ENCODE measurements around the gene FCN1.

Gene FCN1

GRCh38 chr9:134918646-134919045 is 934 bp upstream of the FCN1 start:
- Histone ChIP-seq H3K9ac (ENCODE audit: low read depth, low read length) (no peak overlapping the region), H3K27me3 (ENCODE audit: insufficient read depth, low read length) (no peaks in the 10 kb centered on the region), H3K9me3 (ENCODE audit: insufficient read depth, low read depth, low read length) (peaks cover 11% of the 10 kb centered on the region), H3K4me1 (ENCODE audit: insufficient read depth, low read length) (no peaks in the 10 kb centered on the region), H3K4me3 (ENCODE audit: low read length) (no peak overlapping the region), H3K27ac (ENCODE audit: low read length) (no peak overlapping the region), H3K36me3 (ENCODE audit: insufficient read depth, low read depth, low read length) (no peaks in the 10 kb centered on the region)

GRCh38 chr9:134916161-134916665 is 1.5 kb downstream of the FCN1 start:
- H3K27me3 ChIP-seq (ENCODE audit: insufficient read depth, low read length), result no peaks in the 10 kb centered on the region

GRCh38 chr9:134915046-134915985 is 2.4 kb downstream of the FCN1 start:
- Histone ChIP-seq H3K27me3 (ENCODE audit: insufficient read depth, low read length) (no peaks in the 10 kb centered on the region), H3K4me1 (ENCODE audit: insufficient read depth, low read length) (no peaks in the 10 kb centered on the region), H3K36me3 (ENCODE audit: insufficient read depth, low read depth, low read length) (no peaks in the 10 kb centered on the region), H3K4me3 (ENCODE audit: low read length) (no peak overlapping the region), H3K27ac (ENCODE audit: low read length) (no peak overlapping the region), H3K9ac (ENCODE audit: low read depth, low read length) (no peak overlapping the region), H3K9me3 (ENCODE audit: insufficient read depth, low read depth, low read length) (peaks cover 11% of the 10 kb centered on the region)

More at GRCh38 chr9:134916161-134916665, 1.5 kb downstream of the FCN1 start:
- H3K36me3 ChIP-seq (ENCODE audit: insufficient read depth, low read depth, low read length), result no peaks in the 10 kb centered on the region
- H3K9me3 ChIP-seq (ENCODE audit: insufficient read depth, low read depth, low read length), result peaks cover 11% of the 10 kb centered on the region
- no peaks in the 10 kb centered on the region for H3K4me1 ChIP-seq (ENCODE audit: insufficient read depth, low read length)
- H3K27ac ChIP-seq (ENCODE audit: low read length), result no peak overlapping the region
- H3K4me3 ChIP-seq (ENCODE audit: low read length), result no peak overlapping the region
- no peak overlapping the region for H3K9ac ChIP-seq (ENCODE audit: low read depth, low read length)

DNA sequence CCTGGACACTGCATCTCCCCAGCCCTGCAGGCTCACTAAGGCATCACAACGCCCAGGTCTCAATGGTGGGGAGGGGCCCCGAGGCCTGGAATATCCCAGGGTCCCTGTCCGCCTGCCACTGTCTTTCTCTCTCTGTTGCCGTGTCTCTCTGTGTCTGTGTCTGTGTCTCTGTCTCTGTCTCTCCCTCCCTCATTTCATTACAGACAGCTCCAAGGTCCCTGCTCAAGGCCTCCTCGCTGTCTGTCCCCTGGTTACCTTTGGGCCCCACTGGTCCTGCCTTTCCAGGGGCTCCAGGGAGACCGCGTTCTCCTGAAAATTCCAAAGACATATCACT is 3.2 kb downstream of the FCN1 start:
- H3K27me3 ChIP-seq (ENCODE audit: insufficient read depth, low read length), result no peaks in the 10 kb centered on the region
- peaks cover 5% of the 10 kb centered on the region; the same call in 1 of the 2 replicates for H3K9me3 ChIP-seq (ENCODE audit: insufficient read depth, low read depth, low read length)

GRCh38 chr9:134913713-134914500 is 3.8 kb downstream of the FCN1 start:
- no peaks in the 10 kb centered on the region for H3K36me3 ChIP-seq (ENCODE audit: insufficient read depth, low read depth, low read length)
- no peaks in the 10 kb centered on the region for H3K27me3 ChIP-seq (ENCODE audit: insufficient read depth, low read length)
- no peak overlapping the region for H3K9ac ChIP-seq (ENCODE audit: low read depth, low read length)
- H3K4me3 ChIP-seq (ENCODE audit: low read length), result no peak overlapping the region
- no peaks in the 10 kb centered on the region; the same call in 1 of the 2 replicates for H3K9me3 ChIP-seq (ENCODE audit: insufficient read depth, low read depth, low read length)
- H3K27ac ChIP-seq (ENCODE audit: low read length), result no peak overlapping the region
- no peaks in the 10 kb centered on the region for H3K4me1 ChIP-seq (ENCODE audit: insufficient read depth, low read length)

More for the DNA sequence above, 3.2 kb downstream of the FCN1 start:
- H3K9ac ChIP-seq (ENCODE audit: low read depth, low read length), result no peak overlapping the region
- H3K36me3 ChIP-seq (ENCODE audit: insufficient read depth, low read depth, low read length), result no peaks in the 10 kb centered on the region
- no peak overlapping the region for H3K4me3 ChIP-seq (ENCODE audit: low read length)
- H3K27ac ChIP-seq (ENCODE audit: low read length), result no peak overlapping the region
- no peaks in the 10 kb centered on the region for H3K4me1 ChIP-seq (ENCODE audit: insufficient read depth, low read length)

- Histone ChIP-seq H3K9me3 (ENCODE audit: insufficient read depth, low read depth, low read length) (no peaks in the 10 kb centered on the region), H3K9ac (ENCODE audit: low read depth, low read length) (no peak overlapping the region), H3K27me3 (ENCODE audit: insufficient read depth, low read length) (no peaks in the 10 kb centered on the region), H3K36me3 (ENCODE audit: insufficient read depth, low read depth, low read length) (no peaks in the 10 kb centered on the region), H3K27ac (ENCODE audit: low read length) (no peak overlapping the region), H3K4me1 (ENCODE audit: insufficient read depth, low read length) (no peaks in the 10 kb centered on the region), H3K4me3 (ENCODE audit: low read length) (no peak overlapping the region)
These were observed 4.5 kb downstream of the FCN1 start for GRCh38 chr9:134913041-134913712.

- H3K9ac ChIP-seq (ENCODE audit: low read depth, low read length), result no peak overlapping the region
- no peaks in the 10 kb centered on the region for H3K27me3 ChIP-seq (ENCODE audit: insufficient read depth, low read length)
- H3K27ac ChIP-seq (ENCODE audit: low read length), result no peak overlapping the region
These were observed 5.4 kb downstream of the FCN1 start for GRCh38 chr9:134912126-134912840.

GRCh38 chr9:134909511-134910481 is 7.9 kb downstream of the FCN1 start:
- Histone ChIP-seq H3K27me3 (ENCODE audit: insufficient read depth, low read length) (no peaks in the 10 kb centered on the region), H3K9me3 (ENCODE audit: insufficient read depth, low read depth, low read length) (no peaks in the 10 kb centered on the region), H3K9ac (ENCODE audit: low read depth, low read length) (no peak overlapping the region)

More at GRCh38 chr9:134912126-134912840, 5.4 kb downstream of the FCN1 start:
- H3K4me3 ChIP-seq (ENCODE audit: low read length), result no peak overlapping the region
- H3K9me3 ChIP-seq (ENCODE audit: insufficient read depth, low read depth, low read length), result no peaks in the 10 kb centered on the region
- H3K36me3 ChIP-seq (ENCODE audit: insufficient read depth, low read depth, low read length), result no peaks in the 10 kb centered on the region
- no peaks in the 10 kb centered on the region for H3K4me1 ChIP-seq (ENCODE audit: insufficient read depth, low read length)

DNA sequence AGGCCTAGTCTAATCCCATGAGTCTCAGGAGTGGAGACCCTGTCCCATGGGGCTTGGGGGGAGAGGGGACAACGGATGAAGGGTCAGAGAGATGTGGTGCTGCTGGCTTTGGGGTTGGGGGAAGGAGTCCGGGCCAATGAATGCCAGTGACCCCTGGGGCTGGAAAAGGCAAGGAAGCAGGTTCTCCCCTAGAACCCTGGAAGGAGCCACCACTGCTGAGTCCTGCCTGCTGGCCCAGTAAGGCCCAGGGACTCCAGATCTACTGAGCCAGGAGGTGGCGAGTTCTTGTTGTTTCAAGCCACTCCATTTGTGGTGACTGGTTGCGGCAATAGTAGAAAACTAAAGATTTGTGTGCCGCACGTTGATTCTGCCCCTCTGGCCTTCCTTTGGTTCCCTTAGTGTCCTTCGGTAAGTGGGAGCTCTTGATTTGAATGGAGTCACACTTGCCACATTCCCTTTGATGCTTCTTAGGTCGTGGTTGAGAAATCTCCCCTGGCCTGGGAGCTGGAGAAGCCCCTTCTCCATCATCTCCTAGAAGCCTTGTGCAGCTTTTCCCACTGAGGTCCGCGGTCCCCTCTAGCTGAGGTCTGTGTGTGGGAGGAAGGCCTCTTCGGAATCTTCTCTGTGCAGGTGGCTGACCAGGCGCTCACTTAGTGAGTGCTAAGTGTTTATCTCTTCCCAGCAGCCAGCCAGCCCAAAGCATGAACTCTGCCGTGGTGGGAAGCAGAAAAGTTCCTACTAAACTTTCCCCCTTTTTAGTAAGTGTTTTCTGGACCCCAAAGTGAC is 9.0 kb downstream of the FCN1 start:
- no peaks in the 10 kb centered on the region for H3K27me3 ChIP-seq (ENCODE audit: insufficient read depth, low read length)
- no peaks in the 10 kb centered on the region for H3K36me3 ChIP-seq (ENCODE audit: insufficient read depth, low read depth, low read length)
- no peak overlapping the region for H3K4me3 ChIP-seq (ENCODE audit: low read length)
- H3K9me3 ChIP-seq (ENCODE audit: insufficient read depth, low read depth, low read length), result no peaks in the 10 kb centered on the region
- no peaks in the 10 kb centered on the region for H3K4me1 ChIP-seq (ENCODE audit: insufficient read depth, low read length)
- H3K9ac ChIP-seq (ENCODE audit: low read depth, low read length), result no peak overlapping the region
- no peak overlapping the region for H3K27ac ChIP-seq (ENCODE audit: low read length)

More at GRCh38 chr9:134909511-134910481, 7.9 kb downstream of the FCN1 start:
- no peaks in the 10 kb centered on the region for H3K4me1 ChIP-seq (ENCODE audit: insufficient read depth, low read length)
- H3K36me3 ChIP-seq (ENCODE audit: insufficient read depth, low read depth, low read length), result no peaks in the 10 kb centered on the region
- H3K4me3 ChIP-seq (ENCODE audit: low read length), result no peak overlapping the region
- no peak overlapping the region for H3K27ac ChIP-seq (ENCODE audit: low read length)

DNA sequence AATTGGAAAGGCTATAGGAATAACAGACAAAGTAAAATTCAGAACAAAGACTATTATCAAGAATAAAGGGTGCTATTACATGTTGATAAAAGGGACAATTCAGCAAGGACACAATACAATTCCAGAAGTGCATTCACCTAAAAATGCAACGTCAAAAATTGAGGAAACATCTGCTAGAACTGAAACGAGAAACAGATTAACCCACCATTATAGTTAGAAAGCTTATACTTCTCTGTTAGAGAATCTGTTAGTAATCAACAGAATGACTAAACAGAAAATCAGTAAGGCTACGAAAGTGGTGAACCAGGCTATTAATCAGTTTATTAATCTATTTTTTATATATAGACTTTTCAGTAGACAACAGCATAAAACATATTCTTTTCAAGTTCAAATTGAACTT is 14.8 kb downstream of the FCN1 start:
- Histone ChIP-seq H3K27me3 (ENCODE audit: insufficient read depth, low read length) (no peaks in the 10 kb centered on the region), H3K9me3 (ENCODE audit: insufficient read depth, low read depth, low read length) (no peaks in the 10 kb centered on the region), H3K4me3 (ENCODE audit: low read length) (no peak overlapping the region), H3K36me3 (ENCODE audit: insufficient read depth, low read depth, low read length) (no peaks in the 10 kb centered on the region), H3K9ac (ENCODE audit: low read depth, low read length) (no peak overlapping the region), H3K4me1 (ENCODE audit: insufficient read depth, low read length) (no peaks in the 10 kb centered on the region), H3K27ac (ENCODE audit: low read length) (no peak overlapping the region)

Data from iPS-20b (cell line).